AG10803 (cell line): ENCODE results near the gene FAM83F.
"Not testable (repeated sequence)": the region's sequence is repeated elsewhere in the genome, so short reads cannot be mapped to it uniquely, and the experiment has no call there.

Experiments used
- DNase-seq: peaks from one replicate; pipeline ENCODE4 v3.0.0; 2010; ENCODE audit warnings: low read depth
- H3K4me3 ChIP-seq: 2 replicates; pipeline ENCODE4 v1.5.1; 2011; ENCODE audit warnings: mild to moderate bottlenecking, low read length, control low read depth
- CTCF ChIP-seq: conservative IDR thresholded peaks from 2 replicates; pipeline ENCODE4 v1.5.1; 2011; ENCODE audit warnings: mild to moderate bottlenecking, low read length, control low read depth, inconsistent platforms

FAM83F gene

GRCh38 chr22:39994566-39995392, at the start of gene FAM83F:
Gene FAM83F (plus strand): TSS chr22:39994954. CDS start chr22:39995043, 89 bp downstream.
- no peak for DNase-seq
- TF ChIP-seq CTCF = no peak
- no peak within 1 kb of the TSS for H3K4me3 ChIP-seq

DNA sequence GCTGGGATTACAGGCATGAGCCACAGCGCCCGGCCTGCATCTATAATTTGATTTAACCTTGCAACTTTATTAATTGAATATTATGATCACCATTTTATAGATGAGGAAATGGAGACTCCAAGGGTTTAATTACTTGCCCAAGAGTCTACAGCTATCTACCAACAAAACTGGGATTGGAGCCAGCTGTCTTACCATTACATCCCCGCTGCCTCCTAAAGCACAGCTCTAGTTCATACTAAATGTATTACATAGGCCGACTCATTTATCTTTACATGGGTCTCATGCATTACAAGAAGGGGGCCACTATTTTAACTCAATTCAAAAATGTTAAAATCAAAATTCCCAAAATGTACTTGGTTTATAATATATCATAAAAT, 48.6 kb upstream of the FAM83F start:
- DNase-seq = no peak
- no peak overlapping the region for H3K4me3 ChIP-seq
- no peak for TF ChIP-seq CTCF

GRCh38 chr22:39946503-39947219, 48.1 kb upstream of the FAM83F start:
- H3K4me3 ChIP-seq = no peak overlapping the region
- no peak for TF ChIP-seq CTCF
- DNase-seq = no peak

- no peak for DNase-seq
- H3K4me3 ChIP-seq = no peak overlapping the region
- TF ChIP-seq CTCF = no peak
Measured at GRCh38 chr22:39947220-39948216, 47.2 kb upstream of the FAM83F start.

DNA sequence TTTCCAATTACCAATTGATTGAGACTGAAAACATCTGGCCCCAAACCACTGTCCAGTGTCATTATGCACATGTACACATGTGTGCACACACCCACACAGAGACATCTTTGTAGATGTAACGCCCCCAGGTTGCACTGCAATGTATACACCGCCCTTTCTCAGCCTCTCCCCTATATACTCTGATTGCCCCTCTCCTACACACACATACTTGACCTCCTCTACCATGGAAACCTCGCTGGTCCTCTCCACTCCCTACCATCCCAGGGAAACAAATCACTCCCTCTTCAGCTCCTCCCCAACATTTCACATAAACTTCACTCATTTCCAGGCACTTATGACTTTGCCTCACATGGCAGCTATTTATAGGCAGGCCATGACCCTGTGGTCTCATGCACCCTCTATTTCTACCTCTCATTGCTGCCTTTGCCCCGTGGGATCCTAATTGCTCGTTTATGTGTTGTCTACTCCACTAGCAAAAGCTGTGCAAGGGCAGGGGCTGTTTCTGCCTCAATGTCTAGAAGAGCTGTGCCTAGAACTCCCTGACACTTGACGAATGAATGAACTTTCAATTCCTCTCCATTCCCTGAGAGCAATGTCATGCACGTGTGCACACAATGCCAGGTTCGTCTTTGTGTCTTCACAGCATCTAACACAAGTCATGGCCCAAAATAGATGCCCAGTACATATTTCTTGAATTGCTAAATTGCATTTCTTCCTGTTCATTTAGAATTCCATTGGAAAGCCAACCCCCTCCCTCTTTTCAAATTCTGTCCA, 44.6 kb upstream of the FAM83F start:
- no peak overlapping the region for H3K4me3 ChIP-seq
- no peak for DNase-seq

GRCh38 chr22:39951603-39952293, 43.0 kb upstream of the FAM83F start:
- not testable (repeated sequence) for H3K4me3 ChIP-seq, DNase-seq

More for the DNA sequence above, 44.6 kb upstream of the FAM83F start:
- no peak for TF ChIP-seq CTCF
